ENCODE measurements around the gene KCNQ2. TPM values are rescaled to one million over a fixed set of nuclear protein-coding genes. Genes with fewer than 3 reads are reported as not detected.
"Not testable (repeated sequence)": the region's sequence is repeated elsewhere in the genome, so short reads cannot be mapped to it uniquely, and the experiment has no call there.

The KCNQ2 gene
- total and polyA plus RNA-seq, 4 donors: 30.7 to 155 (median 103) TPM

GRCh38 chr20:63483834-63484233 is 11.4 kb upstream of the KCNQ2 start:
- DNase-seq (ENCODE audit: low read depth in 4 of 6, low spot score in 6 of 6): no peak
- no peak overlapping the region for H3K4me3 ChIP-seq (ENCODE audit: low read depth, low read length)
- H3K27me3 ChIP-seq (ENCODE audit: control insufficient read depth, insufficient read depth, low read length): peaks cover 9% of the 10 kb centered on the region
- peaks cover 22% of the 10 kb centered on the region for H3K36me3 ChIP-seq (ENCODE audit: control insufficient read depth, insufficient read depth, low read length)
- no peak overlapping the region for H3K27ac ChIP-seq (ENCODE audit: low read depth, low read length)
- WGBS (ENCODE audit: insufficient coverage): 65% methylated on average over 12 of the region's 12 CpGs
- peaks cover 37% of the 10 kb centered on the region for H3K4me1 ChIP-seq (ENCODE audit: control insufficient read depth, insufficient read depth, low read length)
- no peaks in the 10 kb centered on the region for H3K9me3 ChIP-seq (ENCODE audit: control insufficient read depth, insufficient read depth, low read length)

DNA sequence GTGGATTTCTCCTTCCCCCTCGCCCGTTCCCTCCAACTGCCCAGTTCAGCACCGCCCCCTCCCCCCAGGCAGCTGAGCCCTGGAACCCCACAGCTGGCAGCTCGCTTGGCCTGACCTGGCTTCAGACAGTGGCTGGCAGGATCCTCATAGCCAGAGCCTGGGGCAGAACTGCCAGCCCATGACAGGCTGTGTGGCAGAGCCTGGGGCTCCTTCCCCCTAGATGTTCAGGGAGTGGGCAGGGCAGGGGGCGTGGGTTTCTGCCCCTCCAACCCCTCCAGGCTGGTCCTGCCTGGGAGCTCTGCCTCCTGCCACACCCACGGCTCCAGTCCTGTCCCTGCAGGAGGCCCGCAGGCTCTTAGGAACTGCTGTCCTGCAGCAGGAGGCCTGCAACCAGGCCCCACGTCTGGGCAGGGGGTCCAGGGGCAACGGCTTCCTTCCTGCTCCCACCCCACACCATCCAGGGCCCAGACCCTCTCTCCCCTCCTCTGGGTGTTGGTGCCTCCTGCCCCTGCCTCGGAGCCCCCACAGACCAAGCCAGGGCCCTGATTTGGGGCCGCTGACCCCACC is 9.6 kb upstream of the KCNQ2 start:
- no peak for DNase-seq (ENCODE audit: low read depth in 4 of 6, low spot score in 6 of 6)
- H3K9me3 ChIP-seq (ENCODE audit: control insufficient read depth, insufficient read depth, low read length): no peaks in the 10 kb centered on the region
- peaks cover 39% of the 10 kb centered on the region for H3K4me1 ChIP-seq (ENCODE audit: control insufficient read depth, insufficient read depth, low read length)
- WGBS (ENCODE audit: insufficient coverage): 50% methylated on average over 11 of the region's 11 CpGs
- peaks cover 9% of the 10 kb centered on the region for H3K36me3 ChIP-seq (ENCODE audit: control insufficient read depth, insufficient read depth, low read length)
- H3K27me3 ChIP-seq (ENCODE audit: control insufficient read depth, insufficient read depth, low read length): peaks cover under 1% of the 10 kb centered on the region
- no peak overlapping the region for H3K27ac ChIP-seq (ENCODE audit: low read depth, low read length)
- no peak overlapping the region for H3K4me3 ChIP-seq (ENCODE audit: low read depth, low read length)

DNA sequence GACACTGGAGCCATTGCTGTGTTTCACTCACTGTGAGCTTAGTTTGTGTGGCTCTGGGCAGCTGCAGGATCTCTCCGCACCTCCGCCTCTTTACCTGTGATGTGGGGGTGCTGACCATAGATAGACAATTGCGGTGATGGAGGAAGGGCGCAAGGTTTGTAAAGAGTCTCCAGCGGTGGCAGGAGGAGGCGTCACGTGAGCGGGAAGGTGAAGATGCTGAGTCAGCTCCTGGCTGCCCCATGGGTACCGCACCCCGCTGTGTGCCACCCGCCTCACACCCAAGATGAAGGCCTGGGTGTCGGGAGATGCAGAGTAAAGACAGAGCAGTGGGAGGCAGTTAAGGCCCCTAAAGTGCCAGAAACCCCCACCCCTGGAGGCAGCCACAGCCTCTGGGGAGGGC is 9.0 kb upstream of the KCNQ2 start:
- H3K4me3 ChIP-seq (ENCODE audit: low read depth, low read length): no peak overlapping the region
- no peaks in the 10 kb centered on the region for H3K9me3 ChIP-seq (ENCODE audit: control insufficient read depth, insufficient read depth, low read length)
- no peak overlapping the region for H3K27ac ChIP-seq (ENCODE audit: low read depth, low read length)
- H3K27me3 ChIP-seq (ENCODE audit: control insufficient read depth, insufficient read depth, low read length): no peaks in the 10 kb centered on the region
- H3K4me1 ChIP-seq (ENCODE audit: control insufficient read depth, insufficient read depth, low read length): peaks cover 41% of the 10 kb centered on the region
- no peak for DNase-seq (ENCODE audit: low read depth in 4 of 6, low spot score in 6 of 6)
- H3K36me3 ChIP-seq (ENCODE audit: control insufficient read depth, insufficient read depth, low read length): peaks cover 5% of the 10 kb centered on the region
- WGBS (ENCODE audit: insufficient coverage): 72% methylated on average over 8 of the region's 12 CpGs

DNA sequence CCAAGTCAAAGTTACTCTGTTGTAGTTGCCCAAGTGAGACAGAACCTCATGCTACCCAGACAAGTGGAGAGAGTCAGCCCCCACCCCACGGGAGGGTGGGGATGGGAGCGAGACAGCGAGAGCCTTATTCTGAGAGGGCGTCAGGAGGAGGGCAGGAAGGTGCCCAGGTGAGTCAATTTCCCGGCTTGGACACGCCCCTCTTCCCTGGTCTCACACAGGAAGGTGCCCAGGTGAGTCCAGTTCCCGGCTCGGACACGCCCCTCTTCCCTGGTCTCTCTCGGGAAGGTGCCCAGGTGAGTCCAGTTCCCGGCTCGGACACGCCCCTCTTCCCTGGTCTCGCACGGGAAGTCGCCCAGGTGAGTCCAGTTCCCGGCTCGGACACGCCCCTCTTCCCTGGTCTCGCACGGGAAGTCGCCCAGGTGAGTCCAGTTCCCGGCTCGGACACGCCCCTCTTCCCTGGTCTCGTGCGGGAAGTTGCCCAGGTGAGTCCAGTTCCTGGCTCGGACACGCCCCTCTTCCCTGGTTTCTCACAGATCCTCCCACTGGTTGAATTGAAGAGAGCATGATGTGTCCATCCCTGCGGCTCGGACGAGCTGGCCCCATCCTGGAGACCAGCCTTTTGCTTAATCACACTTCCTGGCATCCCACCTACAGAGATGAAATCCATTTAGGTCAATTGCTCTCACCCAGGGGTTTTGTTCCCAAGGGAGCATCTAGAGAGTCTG is 7.4 kb upstream of the KCNQ2 start:
- DNase-seq (ENCODE audit: low read depth in 4 of 6, low spot score in 6 of 6); H3K27ac ChIP-seq (ENCODE audit: low read depth, low read length); H3K36me3 ChIP-seq (ENCODE audit: control insufficient read depth, insufficient read depth, low read length); H3K4me3 ChIP-seq (ENCODE audit: low read depth, low read length); H3K9me3 ChIP-seq (ENCODE audit: control insufficient read depth, insufficient read depth, low read length): not testable (repeated sequence)
- WGBS (ENCODE audit: insufficient coverage): 67% methylated on average over 28 of the region's 32 CpGs
- peaks cover 47% of the 10 kb centered on the region for H3K4me1 ChIP-seq (ENCODE audit: control insufficient read depth, insufficient read depth, low read length)
- H3K27me3 ChIP-seq (ENCODE audit: control insufficient read depth, insufficient read depth, low read length): peaks cover 12% of the 10 kb centered on the region

- 89% methylated on average over 32 of the region's 34 CpGs for WGBS (ENCODE audit: insufficient coverage)
- Histone ChIP-seq H3K4me3 (ENCODE audit: low read depth, low read length) (no peak overlapping the region), H3K27me3 (ENCODE audit: control insufficient read depth, insufficient read depth, low read length) (peaks cover 19% of the 10 kb centered on the region)
Measured at GRCh38 chr20:63478346-63479302, 6.2 kb upstream of the KCNQ2 start.

DNA sequence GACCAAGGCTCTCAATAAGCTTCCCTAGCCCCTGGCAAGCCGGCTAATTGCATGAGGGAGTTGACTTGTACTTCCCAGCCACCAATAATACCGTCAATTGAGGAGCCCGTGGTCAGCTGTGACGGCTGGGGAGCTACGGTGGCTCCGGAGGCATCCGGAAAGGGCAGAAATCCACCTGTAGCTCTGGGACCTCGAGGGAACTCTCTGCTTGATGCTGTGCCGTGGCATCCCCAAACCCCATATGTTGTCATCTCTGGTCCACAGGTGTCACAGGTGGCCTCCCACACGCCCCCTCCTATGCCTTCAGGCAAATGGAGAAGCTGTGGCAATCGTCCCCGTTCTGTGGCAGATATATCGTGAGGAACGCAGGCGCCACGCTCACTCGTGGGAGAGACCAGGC is 5.5 kb upstream of the KCNQ2 start:
- no peak for DNase-seq (ENCODE audit: low read depth in 4 of 6, low spot score in 6 of 6)
- Histone ChIP-seq H3K27ac (ENCODE audit: low read depth, low read length) (no peak overlapping the region), H3K4me3 (ENCODE audit: low read depth, low read length) (no peak overlapping the region), H3K36me3 (ENCODE audit: control insufficient read depth, insufficient read depth, low read length) (peaks cover 2% of the 10 kb centered on the region), H3K9me3 (ENCODE audit: control insufficient read depth, insufficient read depth, low read length) (no peaks in the 10 kb centered on the region), H3K27me3 (ENCODE audit: control insufficient read depth, insufficient read depth, low read length) (peaks cover 25% of the 10 kb centered on the region), H3K4me1 (ENCODE audit: control insufficient read depth, insufficient read depth, low read length) (peaks cover 50% of the 10 kb centered on the region)
- 76% methylated on average over 15 of the region's 17 CpGs for WGBS (ENCODE audit: insufficient coverage)

More at GRCh38 chr20:63478346-63479302, 6.2 kb upstream of the KCNQ2 start:
- H3K4me1 ChIP-seq (ENCODE audit: control insufficient read depth, insufficient read depth, low read length): peaks cover 50% of the 10 kb centered on the region
- no peaks in the 10 kb centered on the region for H3K9me3 ChIP-seq (ENCODE audit: control insufficient read depth, insufficient read depth, low read length)
- H3K27ac ChIP-seq (ENCODE audit: low read depth, low read length): no peak overlapping the region
- H3K36me3 ChIP-seq (ENCODE audit: control insufficient read depth, insufficient read depth, low read length): peaks cover 2% of the 10 kb centered on the region
- DNase-seq (ENCODE audit: low read depth in 4 of 6, low spot score in 6 of 6): no peak

- DNase-seq (ENCODE audit: low read depth in 4 of 6, low spot score in 6 of 6): no peak
- H3K4me3 ChIP-seq (ENCODE audit: low read depth, low read length): no peak overlapping the region
- no peak overlapping the region for H3K27ac ChIP-seq (ENCODE audit: low read depth, low read length)
- H3K4me1 ChIP-seq (ENCODE audit: control insufficient read depth, insufficient read depth, low read length): peaks cover 43% of the 10 kb centered on the region
- H3K9me3 ChIP-seq (ENCODE audit: control insufficient read depth, insufficient read depth, low read length): no peaks in the 10 kb centered on the region
- WGBS (ENCODE audit: insufficient coverage): 58% methylated on average over 16 of the region's 21 CpGs
- peaks cover 2% of the 10 kb centered on the region for H3K36me3 ChIP-seq (ENCODE audit: control insufficient read depth, insufficient read depth, low read length)
- H3K27me3 ChIP-seq (ENCODE audit: control insufficient read depth, insufficient read depth, low read length): peaks cover 25% of the 10 kb centered on the region
Measured at GRCh38 chr20:63477061-63477616, 4.7 kb upstream of the KCNQ2 start.

GRCh38 chr20:63475209-63475608 is 2.8 kb upstream of the KCNQ2 start:
- no peak for DNase-seq (ENCODE audit: low read depth in 4 of 6, low spot score in 6 of 6)
- Histone ChIP-seq H3K4me1 (ENCODE audit: control insufficient read depth, insufficient read depth, low read length) (peaks cover 45% of the 10 kb centered on the region), H3K4me3 (ENCODE audit: low read depth, low read length) (no peak overlapping the region), H3K36me3 (ENCODE audit: control insufficient read depth, insufficient read depth, low read length) (peaks cover 3% of the 10 kb centered on the region), H3K27ac (ENCODE audit: low read depth, low read length) (no peak overlapping the region), H3K9me3 (ENCODE audit: control insufficient read depth, insufficient read depth, low read length) (no peaks in the 10 kb centered on the region), H3K27me3 (ENCODE audit: control insufficient read depth, insufficient read depth, low read length) (peaks cover 25% of the 10 kb centered on the region)
- 30% methylated on average over 16 of the region's 16 CpGs for whole genome bisulfite sequencing (ENCODE audit: insufficient coverage)

Data from spinal cord (tissue), 10 donors.